DMS114 treated with DMSO at 0.1 percent for 48 hours (cell line): Measurements from ENCODE around the gene PPP3CA.
"Not testable (repeated sequence)": the region's sequence is repeated elsewhere in the genome, so short reads cannot be mapped to it uniquely, and the experiment has no call there.

Experiments
- DNase-seq: peaks from one replicate; lab custom pipeline; 2025; ENCODE audit not compliant: unreplicated experiment; lab: John Stamatoyannopoulos, UW

Gene PPP3CA

GRCh38 chr4:101104312-101105052 lies 242.8 kb downstream of the PPP3CA start:
- DNase-seq, result no peak

GRCh38 chr4:101103381-101104142 lies 243.8 kb downstream of the PPP3CA start:
- DNase-seq, result no peak

- DNase-seq, result no peak
Observed at GRCh38 chr4:101102114-101102742, 245.1 kb downstream of the PPP3CA start.

GRCh38 chr4:101101072-101101471 lies 246.3 kb downstream of the PPP3CA start:
- no peak for DNase-seq

- no peak for DNase-seq
Observed at GRCh38 chr4:101098666-101099400, 248.5 kb downstream of the PPP3CA start.

GRCh38 chr4:101092609-101093008 lies 254.7 kb downstream of the PPP3CA start:
- not testable (repeated sequence) for DNase-seq

GRCh38 chr4:101089168-101089567 lies 258.2 kb downstream of the PPP3CA start:
- no peak for DNase-seq

- no peak for DNase-seq
Observed at GRCh38 chr4:101086801-101087586, 260.3 kb downstream of the PPP3CA start.

GRCh38 chr4:101083131-101083530 lies 264.2 kb downstream of the PPP3CA start:
- no peak for DNase-seq

- DNase-seq, result no peak
Observed at GRCh38 chr4:101081695-101082369, 265.5 kb downstream of the PPP3CA start.

- DNase-seq, result no peak
Observed at GRCh38 chr4:101081166-101081565, 266.2 kb downstream of the PPP3CA start.

- no peak for DNase-seq
Observed at GRCh38 chr4:101078950-101079349, 268.4 kb downstream of the PPP3CA start.

GRCh38 chr4:101076032-101076431 lies 271.3 kb downstream of the PPP3CA start:
- DNase-seq, result no peak

GRCh38 chr4:101075536-101075935 lies 271.8 kb downstream of the PPP3CA start:
- DNase-seq, result no peak

GRCh38 chr4:101074326-101074725 lies 273.0 kb downstream of the PPP3CA start:
- DNase-seq, result no peak

GRCh38 chr4:101071241-101071640 lies 276.1 kb downstream of the PPP3CA start:
- no peak for DNase-seq

GRCh38 chr4:101068115-101068514 lies 279.2 kb downstream of the PPP3CA start:
- DNase-seq, result no peak

- DNase-seq, result no peak
Observed at GRCh38 chr4:101067383-101067782, 279.9 kb downstream of the PPP3CA start.

- DNase-seq, result no peak
Observed at GRCh38 chr4:101066626-101067170, 280.6 kb downstream of the PPP3CA start.
